ENCODE results near the gene DIPK1A. TPM values are rescaled to one million over a fixed set of nuclear protein-coding genes. Genes with fewer than 3 reads are reported as not detected.

DIPK1A gene
- total and polyA plus RNA-seq, 9 donors, result 4.7 to 15.4 (median 8.6) TPM

GRCh38 chr1:92792340-92792782, 168.9 kb downstream of the DIPK1A start:
- WGBS, 3 donors, result 36 to 54% (median 43%) methylated on average over 3 of the region's 3 CpGs
- H3K36me3 ChIP-seq, result no peaks in the 10 kb centered on the region
- TF ChIP-seq CTCF (IDR thresholded peaks at IDR 0.05) (no peak), EP300 (IDR thresholded peaks at IDR 0.05) (no peak), POLR2A (IDR thresholded peaks at IDR 0.05) (no peak)
- no peaks in the 10 kb centered on the region for H3K9me3 ChIP-seq
- no peaks in the 10 kb centered on the region for H3K4me1 ChIP-seq (ENCODE audit: insufficient read depth)
- no peak overlapping the region for H3K4me3 ChIP-seq
- no peak for DNase-seq
- H3K27ac ChIP-seq, result no peak overlapping the region
- H3K27me3 ChIP-seq, result no peaks in the 10 kb centered on the region
- intact Hi-C loops (cut with DNase I), result no loop called here

Small RNA genes within 50 kb of the gene (small RNA-seq; reads per million reads assigned to genes)
- not detected for gene RF00432
- not detected for gene RN7SL692P
- not detected for gene RNU6-210P
- not detected for gene RNU6-970P
- gene SNORA66, result 14.7 reads per million, percentile 85 among the genes with 10 or more reads in this experiment
- not detected for gene SNORD21

Other genes starting within 250 kb of the DIPK1A start
- gene EVI5, start 176.4 kb downstream of the DIPK1A start, total RNA-seq, result 10 to 100 TPM; 14.8 to 36.7 (median 30.7) TPM
- gene EVI5, start 176.4 kb downstream of the DIPK1A start, polyA plus RNA-seq, result 10 to 100 TPM in 1 of 2 donors, 1 to 10 TPM in 1; 4.4 to 11.7 TPM
- 1,000 to 10,000 TPM; 1,987 to 4,964 (median 2,752) TPM for gene RPL5, start 129.4 kb downstream of the DIPK1A start, total RNA-seq
- 1,000 to 10,000 TPM; 3,513 to 4,311 TPM for gene RPL5, start 129.4 kb downstream of the DIPK1A start, polyA plus RNA-seq
- gene MTF2, start 117.8 kb upstream of the DIPK1A start, total RNA-seq, result 10 to 100 TPM; 14.8 to 27.4 (median 25.2) TPM
- 10 to 100 TPM in 1 of 2 donors, 1 to 10 TPM in 1; 9.7 to 11.4 TPM for gene MTF2, start 117.8 kb upstream of the DIPK1A start, polyA plus RNA-seq
- 10 to 100 TPM; 27.7 to 51.0 (median 37.1) TPM for gene TMED5, start 219.0 kb upstream of the DIPK1A start, total RNA-seq
- 10 to 100 TPM; 15.2 to 37.4 TPM for gene TMED5, start 219.0 kb upstream of the DIPK1A start, polyA plus RNA-seq
- gene CCDC18, start 219.3 kb upstream of the DIPK1A start, total RNA-seq, result 1 to 10 TPM; 1.5 to 4.5 (median 3.7) TPM
- gene CCDC18, start 219.3 kb upstream of the DIPK1A start, polyA plus RNA-seq, result 1 to 10 TPM; 1.7 to 1.9 TPM